ENCODE data around the gene ASTN2.

ASTN2 gene, protein sequence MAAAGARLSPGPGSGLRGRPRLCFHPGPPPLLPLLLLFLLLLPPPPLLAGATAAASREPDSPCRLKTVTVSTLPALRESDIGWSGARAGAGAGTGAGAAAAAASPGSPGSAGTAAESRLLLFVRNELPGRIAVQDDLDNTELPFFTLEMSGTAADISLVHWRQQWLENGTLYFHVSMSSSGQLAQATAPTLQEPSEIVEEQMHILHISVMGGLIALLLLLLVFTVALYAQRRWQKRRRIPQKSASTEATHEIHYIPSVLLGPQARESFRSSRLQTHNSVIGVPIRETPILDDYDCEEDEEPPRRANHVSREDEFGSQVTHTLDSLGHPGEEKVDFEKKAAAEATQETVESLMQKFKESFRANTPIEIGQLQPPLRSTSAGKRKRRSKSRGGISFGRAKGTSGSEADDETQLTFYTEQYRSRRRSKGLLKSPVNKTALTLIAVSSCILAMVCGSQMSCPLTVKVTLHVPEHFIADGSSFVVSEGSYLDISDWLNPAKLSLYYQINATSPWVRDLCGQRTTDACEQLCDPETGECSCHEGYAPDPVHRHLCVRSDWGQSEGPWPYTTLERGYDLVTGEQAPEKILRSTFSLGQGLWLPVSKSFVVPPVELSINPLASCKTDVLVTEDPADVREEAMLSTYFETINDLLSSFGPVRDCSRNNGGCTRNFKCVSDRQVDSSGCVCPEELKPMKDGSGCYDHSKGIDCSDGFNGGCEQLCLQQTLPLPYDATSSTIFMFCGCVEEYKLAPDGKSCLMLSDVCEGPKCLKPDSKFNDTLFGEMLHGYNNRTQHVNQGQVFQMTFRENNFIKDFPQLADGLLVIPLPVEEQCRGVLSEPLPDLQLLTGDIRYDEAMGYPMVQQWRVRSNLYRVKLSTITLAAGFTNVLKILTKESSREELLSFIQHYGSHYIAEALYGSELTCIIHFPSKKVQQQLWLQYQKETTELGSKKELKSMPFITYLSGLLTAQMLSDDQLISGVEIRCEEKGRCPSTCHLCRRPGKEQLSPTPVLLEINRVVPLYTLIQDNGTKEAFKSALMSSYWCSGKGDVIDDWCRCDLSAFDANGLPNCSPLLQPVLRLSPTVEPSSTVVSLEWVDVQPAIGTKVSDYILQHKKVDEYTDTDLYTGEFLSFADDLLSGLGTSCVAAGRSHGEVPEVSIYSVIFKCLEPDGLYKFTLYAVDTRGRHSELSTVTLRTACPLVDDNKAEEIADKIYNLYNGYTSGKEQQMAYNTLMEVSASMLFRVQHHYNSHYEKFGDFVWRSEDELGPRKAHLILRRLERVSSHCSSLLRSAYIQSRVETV (N-terminal part only)

DNA sequence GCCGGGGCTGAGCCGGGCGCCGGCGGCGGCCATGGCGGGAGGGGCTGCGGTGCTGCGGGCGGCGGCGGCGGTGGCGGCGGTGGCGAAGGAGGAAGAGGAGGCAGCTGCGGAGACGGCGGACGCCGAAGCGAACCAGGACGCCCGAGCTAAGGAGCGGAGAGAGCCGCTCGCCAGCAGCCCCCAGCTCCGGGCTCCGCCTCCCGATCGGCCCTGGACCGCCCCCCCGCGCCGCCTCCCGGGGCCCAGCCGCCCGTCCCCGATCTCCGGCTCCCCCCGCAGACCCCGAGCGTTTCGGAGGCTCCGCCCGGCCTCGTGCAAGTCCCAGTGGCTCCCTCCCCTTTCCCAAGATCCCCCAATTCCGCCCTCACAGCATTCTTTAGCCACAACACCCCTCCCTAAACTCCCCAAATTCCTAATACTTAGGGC is at the start of gene ASTN2:
Gene ASTN2, minus strand, starts transcription at position 152 of the 426 bp plus-strand sequence. Its CDS starts 119 bp downstream, at position 33.
- DNase-seq (ENCODE audit: low read depth): no peak

DNA sequence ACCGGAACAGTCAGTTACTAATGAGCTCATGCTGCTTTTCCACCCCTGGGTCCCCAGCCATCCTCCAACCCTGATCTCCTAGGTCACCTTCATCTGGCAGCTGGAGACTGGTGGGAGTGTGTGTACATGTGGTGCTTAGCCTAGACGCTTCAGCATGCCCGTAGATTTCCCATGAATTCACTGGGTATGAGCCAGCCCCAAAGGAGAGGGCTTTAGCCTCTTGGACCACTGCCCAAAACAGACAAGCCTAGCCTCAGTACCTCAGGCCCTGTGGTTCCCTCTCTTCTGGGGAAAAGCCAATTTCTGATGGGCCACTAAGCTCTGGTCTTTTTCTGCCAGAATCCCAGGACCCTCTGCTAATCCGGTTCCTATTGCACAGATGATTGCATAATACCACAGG is 48.0 kb upstream of the ASTN2 start:
- DNase-seq (ENCODE audit: low read depth): no peak

- no peak for DNase-seq (ENCODE audit: low read depth)
Measured at GRCh38 chr9:117461386-117461785, 46.5 kb upstream of the ASTN2 start.

DNA sequence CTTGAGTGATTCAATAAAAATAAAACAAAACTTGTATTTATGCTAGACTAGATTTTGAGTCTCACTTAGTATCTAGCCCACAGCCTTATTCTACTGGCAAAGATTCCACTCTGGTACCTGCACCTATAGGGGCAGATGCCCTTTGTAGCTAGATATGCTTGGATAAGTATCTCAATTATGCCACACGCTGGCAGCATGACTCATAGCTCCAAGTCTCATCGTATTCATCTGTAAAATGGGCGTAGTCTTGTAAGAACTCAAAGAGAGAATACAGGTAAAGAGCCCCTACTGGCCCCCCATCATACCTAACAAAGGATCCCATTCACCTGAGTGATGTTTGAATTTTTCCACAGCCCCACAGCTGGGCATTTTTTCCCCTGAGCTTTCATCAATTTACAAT is 45.9 kb upstream of the ASTN2 start:
- no peak for DNase-seq (ENCODE audit: low read depth)

DNA sequence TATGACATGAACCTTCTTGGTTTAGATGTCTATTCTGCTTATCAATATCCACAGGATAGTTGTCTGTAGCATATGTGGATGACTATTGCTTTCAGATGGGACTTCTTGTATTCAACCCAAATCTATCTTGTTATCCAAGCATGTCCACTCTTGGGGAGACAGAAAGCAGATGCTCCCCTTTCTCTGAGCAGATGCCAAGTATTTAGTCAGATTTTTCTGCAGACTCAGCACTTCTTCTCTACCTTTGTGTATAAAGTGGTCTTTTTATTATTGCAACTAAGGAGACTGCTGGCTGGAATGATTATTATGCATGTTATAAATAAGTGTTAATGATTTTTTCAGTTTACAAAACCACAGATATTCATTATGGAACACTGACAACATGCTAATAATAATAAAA is 45.1 kb upstream of the ASTN2 start:
- DNase-seq (ENCODE audit: low read depth): no peak

DNA sequence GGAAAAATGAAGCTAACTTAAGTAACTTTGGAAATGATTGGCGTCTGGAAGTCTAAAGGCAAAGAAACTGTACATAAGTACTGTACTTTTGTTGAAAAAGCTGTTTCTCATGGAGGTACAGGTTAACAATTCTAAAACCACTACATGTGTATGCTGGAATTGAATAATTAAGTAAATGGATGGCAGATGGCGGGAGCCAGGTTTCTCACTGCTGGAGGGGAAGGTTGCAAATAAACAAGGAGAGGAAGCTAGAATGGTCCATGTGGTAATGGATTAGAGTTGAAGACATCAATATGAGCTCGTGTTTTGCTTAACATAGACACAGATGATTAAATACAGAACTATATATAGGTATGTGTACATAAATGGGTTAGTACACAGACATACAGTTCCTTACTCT is 43.2 kb upstream of the ASTN2 start:
- DNase-seq (ENCODE audit: low read depth): no peak

GRCh38 chr9:117454711-117455110 is 39.9 kb upstream of the ASTN2 start:
- no peak for DNase-seq (ENCODE audit: low read depth)

- DNase-seq (ENCODE audit: low read depth): no peak
Measured at GRCh38 chr9:117453737-117454136, 38.9 kb upstream of the ASTN2 start.

GRCh38 chr9:117451311-117451710 is 36.5 kb upstream of the ASTN2 start:
- DNase-seq (ENCODE audit: low read depth): no peak

DNA sequence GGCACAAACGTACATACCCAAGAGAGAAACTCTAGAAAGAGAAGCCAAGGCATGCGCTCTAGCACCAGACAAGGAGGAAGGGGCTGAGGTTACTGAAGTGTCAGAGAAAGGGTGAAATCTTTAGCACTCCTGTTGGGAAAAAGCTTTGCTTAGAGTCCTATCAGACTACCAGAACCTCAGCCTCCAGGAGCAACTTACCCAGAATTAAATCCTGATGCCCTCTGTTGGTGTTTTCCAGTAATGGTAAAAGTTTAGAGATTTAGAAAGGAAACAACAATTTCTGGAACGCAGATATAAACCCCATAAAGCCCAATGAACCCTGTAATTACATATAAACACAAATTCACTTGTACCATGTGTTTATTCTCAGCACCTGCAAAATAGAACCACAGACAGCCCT is 33.2 kb upstream of the ASTN2 start:
- no peak for DNase-seq (ENCODE audit: low read depth)

- no peak for DNase-seq (ENCODE audit: low read depth)
Measured at GRCh38 chr9:117445631-117446030, 30.8 kb upstream of the ASTN2 start.

GRCh38 chr9:117444501-117444900 is 29.6 kb upstream of the ASTN2 start:
- no peak for DNase-seq (ENCODE audit: low read depth)

GRCh38 chr9:117437283-117437682 is 22.4 kb upstream of the ASTN2 start:
- DNase-seq (ENCODE audit: low read depth): no peak

DNA sequence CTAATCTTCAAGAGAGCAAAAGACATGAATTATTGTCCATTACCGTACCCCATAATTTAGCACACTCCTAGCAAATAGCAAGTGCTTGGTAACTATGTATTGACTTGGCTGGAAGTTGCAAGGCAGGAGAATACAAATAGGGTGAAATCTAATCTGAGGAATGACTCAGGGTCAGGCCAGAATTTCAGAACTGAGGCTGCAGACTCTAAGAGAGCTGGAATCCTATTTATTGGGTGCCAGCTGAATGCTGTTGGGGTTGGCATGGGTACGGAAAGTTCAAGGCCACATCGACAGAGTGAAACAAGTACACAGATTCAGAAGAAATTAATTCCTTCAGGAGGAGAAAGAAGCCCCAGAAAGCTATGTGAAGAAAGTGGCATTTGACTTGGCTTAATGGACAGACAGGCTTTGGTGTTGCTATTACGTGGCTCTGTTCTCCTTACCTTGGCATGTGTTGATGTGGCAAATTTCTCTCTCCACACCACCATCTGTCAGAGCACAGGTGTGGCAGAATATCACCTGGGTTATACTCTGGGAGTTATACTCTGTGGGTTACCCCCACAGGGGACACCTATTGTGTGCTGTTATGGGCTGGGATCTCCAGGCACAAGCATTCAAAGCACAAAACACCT is 20.9 kb upstream of the ASTN2 start:
- no peak for DNase-seq (ENCODE audit: low read depth)

DNA sequence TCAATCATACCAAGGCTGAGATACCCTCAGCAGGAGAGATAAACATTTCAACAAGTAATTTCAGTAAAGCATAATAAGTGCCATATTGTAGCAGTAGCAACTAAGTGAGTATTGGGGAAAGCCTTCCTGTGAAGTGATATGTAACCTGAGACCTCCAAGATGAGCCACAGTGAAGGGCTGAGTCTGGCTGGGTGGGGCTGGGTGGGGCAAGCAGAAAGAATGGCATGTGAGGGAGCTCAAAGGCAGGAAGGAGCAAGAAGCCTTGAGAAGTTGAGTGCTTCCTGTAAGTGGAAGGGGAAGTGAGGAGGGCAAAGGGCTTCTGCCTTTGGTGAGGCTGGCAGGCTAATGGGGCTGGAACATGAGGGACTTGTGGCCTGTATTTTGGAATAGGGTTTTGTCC is 19.7 kb upstream of the ASTN2 start:
- DNase-seq (ENCODE audit: low read depth): no peak

GRCh38 chr9:117430813-117431212 is 16.0 kb upstream of the ASTN2 start:
- no peak for DNase-seq (ENCODE audit: low read depth)

GRCh38 chr9:117427357-117427913 is 12.6 kb upstream of the ASTN2 start:
- DNase-seq (ENCODE audit: low read depth): no peak

- no peak for DNase-seq (ENCODE audit: low read depth)
Measured at GRCh38 chr9:117425566-117425965, 10.7 kb upstream of the ASTN2 start.

DNA sequence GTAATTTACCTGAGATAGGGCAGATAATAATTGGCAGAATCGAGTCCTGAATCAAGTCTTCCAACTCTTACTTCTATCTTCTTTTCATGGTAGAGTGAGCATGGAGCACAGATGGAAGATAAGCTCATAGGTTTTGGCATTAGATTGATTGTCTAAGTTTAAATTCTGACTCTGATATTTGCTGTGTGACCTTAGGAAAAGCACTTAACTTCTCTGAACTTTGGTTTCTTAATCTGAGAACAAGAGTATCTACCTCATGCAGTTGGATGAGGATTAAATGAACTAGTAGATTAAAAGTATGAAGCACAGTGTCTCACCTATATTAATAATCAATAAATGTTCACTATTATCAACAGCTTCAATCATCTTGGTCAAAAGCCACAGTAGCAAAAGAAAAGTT is 9.4 kb upstream of the ASTN2 start:
- no peak for DNase-seq (ENCODE audit: low read depth)

DNA sequence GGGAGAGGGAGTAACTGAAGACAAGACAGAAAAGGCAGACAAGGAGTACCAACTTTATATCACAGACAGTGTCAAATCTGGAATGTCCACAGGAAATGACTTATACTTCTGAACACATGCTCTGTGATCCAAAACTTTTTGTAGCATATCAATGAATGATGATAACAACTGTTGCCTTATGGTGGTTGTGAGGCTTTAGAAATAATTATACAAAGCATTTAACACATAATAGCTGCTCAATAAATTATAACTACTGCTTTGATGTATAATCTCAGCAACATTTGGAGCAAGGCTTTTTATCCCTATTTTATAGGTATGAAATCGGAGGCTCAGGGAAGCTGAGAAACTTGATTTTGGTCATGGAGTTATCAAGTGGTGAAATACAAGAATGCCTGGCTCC is 3.3 kb upstream of the ASTN2 start:
- no peak for DNase-seq (ENCODE audit: low read depth)

DNA sequence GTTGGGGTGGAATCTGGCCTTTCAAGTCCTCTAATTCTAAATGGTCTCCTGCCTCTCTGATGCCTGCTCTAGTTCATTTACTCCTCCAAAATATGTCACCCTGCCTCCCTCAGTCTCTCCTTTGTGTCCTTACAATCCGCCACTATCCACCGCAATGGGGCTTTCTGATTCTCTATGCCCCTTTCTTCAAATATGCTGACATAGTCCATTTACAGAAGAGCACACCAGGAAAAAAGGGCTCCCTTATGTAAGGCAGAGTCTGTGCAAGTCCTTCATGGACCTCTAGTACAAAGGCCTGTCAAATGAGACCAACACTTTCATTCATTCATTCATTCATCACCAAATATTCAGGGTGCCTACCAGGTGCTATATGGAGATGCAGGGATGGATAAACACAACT is 2.0 kb upstream of the ASTN2 start:
- no peak for DNase-seq (ENCODE audit: low read depth)

Measured in stimulated activated CD4-positive, alpha-beta T cell treated with anti-CD3 and anti-CD28 coated beads, Interleukin-2, amount 100 ng/mL, for 4 hours (primary cell).